H9 (cell line): ENCODE results near the gene CHCHD1. TPM values are rescaled to one million over a fixed set of nuclear protein-coding genes. Genes with fewer than 3 reads are reported as not detected.
A peak's percentile ranks its signal among the peaks of the same experiment; 100 is the strongest.

ENCODE experiments used
- DNase-seq: peaks from one replicate; pipeline ENCODE4 v3.0.0-alpha.2; 2017
- H2AFZ ChIP-seq: one replicate; pipeline ENCODE4 v1.6.1; 2013; ENCODE audit warnings: mild to moderate bottlenecking, low read length, control low read depth, moderate library complexity
- H2AK5ac ChIP-seq: 2 replicates; pipeline ENCODE4 v1.6.1; 2013; ENCODE audit warnings: low read length, control low read depth, mixed read lengths; ENCODE audit not compliant: insufficient read length
- H2BK120ac ChIP-seq: one replicate; pipeline ENCODE4 v1.6.1; 2013; ENCODE audit warnings: low read depth, mild to moderate bottlenecking, low read length, control low read depth, inconsistent platforms; ENCODE audit not compliant: poor library complexity, severe bottlenecking
- H2BK12ac ChIP-seq: 2 replicates; pipeline ENCODE4 v1.6.1; 2013; ENCODE audit warnings: low read length, control low read depth, mixed read lengths, low read depth; ENCODE audit not compliant: insufficient read length
- H2BK15ac ChIP-seq: 2 replicates; pipeline ENCODE4 v1.6.1; 2013; ENCODE audit warnings: low read depth, low read length, control low read depth
- H2BK20ac ChIP-seq: one replicate; pipeline ENCODE4 v1.6.1; 2013; ENCODE audit warnings: low read depth, mild to moderate bottlenecking, low read length, control low read depth, inconsistent platforms; ENCODE audit not compliant: poor library complexity, severe bottlenecking
- H2BK5ac ChIP-seq: 2 replicates; pipeline ENCODE4 v1.6.1; 2013; ENCODE audit warnings: low read length, control low read depth, mixed read lengths; ENCODE audit not compliant: insufficient read length
- H3K14ac ChIP-seq: 2 replicates; pipeline ENCODE4 v1.6.1; 2013; ENCODE audit warnings: low read length, control low read depth; ENCODE audit not compliant: insufficient read depth
- H3K18ac ChIP-seq: 2 replicates; pipeline ENCODE4 v1.6.1; 2013; ENCODE audit warnings: low read depth, mild to moderate bottlenecking, mixed read lengths, low read length, control low read depth; ENCODE audit not compliant: insufficient read length
- H3K23ac ChIP-seq: 2 replicates; pipeline ENCODE4 v1.6.1; 2013; ENCODE audit warnings: low read length, control low read depth, mixed read lengths, low read depth; ENCODE audit not compliant: insufficient read length
- H3K23me2 ChIP-seq: 2 replicates; pipeline ENCODE4 v1.6.1; 2013; ENCODE audit warnings: low read depth, mild to moderate bottlenecking, mixed read lengths, low read length, control low read depth; ENCODE audit not compliant: insufficient read length, poor library complexity, severe bottlenecking
- H3K27ac ChIP-seq: 2 replicates; pipeline ENCODE4 v1.5.1; 2013; ENCODE audit warnings: low read length, control low read depth, mixed read lengths, low read depth; ENCODE audit not compliant: insufficient read length
- H3K27me3 ChIP-seq: 2 replicates; pipeline ENCODE4 v1.6.1; 2013; ENCODE audit warnings: low read length, control low read depth, inconsistent platforms; ENCODE audit not compliant: insufficient read depth
- H3K4ac ChIP-seq: 2 replicates; pipeline ENCODE4 v1.6.1; 2013; ENCODE audit warnings: low read depth, mild to moderate bottlenecking, control low read depth, inconsistent platforms, low read length, moderate library complexity
- H3K4me1 ChIP-seq: 2 replicates; pipeline ENCODE4 v1.6.1; 2013; ENCODE audit warnings: low read length, control low read depth, inconsistent platforms; ENCODE audit not compliant: insufficient read depth
- H3K4me2 ChIP-seq: 2 replicates; pipeline ENCODE4 v1.6.1; 2013; ENCODE audit warnings: low read length, control low read depth, mixed read lengths; ENCODE audit not compliant: insufficient read length, insufficient read depth
- H3K56ac ChIP-seq: 2 replicates; pipeline ENCODE4 v1.6.1; 2013; ENCODE audit warnings: low read depth, mild to moderate bottlenecking, mixed read lengths, low read length, control low read depth; ENCODE audit not compliant: insufficient read length
- H3K79me1 ChIP-seq: 2 replicates; pipeline ENCODE4 v1.6.1; 2013; ENCODE audit warnings: low read depth, mild to moderate bottlenecking, moderate library complexity, low read length, control low read depth, inconsistent platforms; ENCODE audit not compliant: insufficient read depth, poor library complexity, severe bottlenecking
- H3K79me2 ChIP-seq: 2 replicates; pipeline ENCODE4 v1.6.1; 2013; ENCODE audit warnings: low read length, control low read depth, inconsistent platforms; ENCODE audit not compliant: insufficient read depth
- H3K9ac ChIP-seq: 2 replicates; pipeline ENCODE4 v1.6.1; 2013; ENCODE audit warnings: low read length, control low read depth, mixed read lengths; ENCODE audit not compliant: insufficient read length; ENCODE audit errors: extremely low read depth
- H3K9me3 ChIP-seq: one replicate; pipeline ENCODE4 v1.6.1; 2013; ENCODE audit warnings: low read depth, low read length, inconsistent platforms; ENCODE audit not compliant: control insufficient read depth
- H3T11ph ChIP-seq: one replicate; pipeline ENCODE4 v1.6.1; 2013; ENCODE audit warnings: mild to moderate bottlenecking, low read length, control low read depth, inconsistent platforms
- H4K20me1 ChIP-seq: one replicate; pipeline ENCODE4 v1.6.1; 2013; ENCODE audit not compliant: control insufficient read depth, insufficient read length, insufficient read depth
- H4K5ac ChIP-seq: 2 replicates; pipeline ENCODE4 v1.6.1; 2013; ENCODE audit warnings: low read depth, mild to moderate bottlenecking, mixed read lengths, low read length, control low read depth; ENCODE audit not compliant: insufficient read length
- H4K8ac ChIP-seq: replicated peaks from 2 replicates; pipeline ENCODE4 v1.6.1; 2013; ENCODE audit warnings: low read length, control low read depth, mixed read lengths, low read depth; ENCODE audit not compliant: insufficient read length
- H4K91ac ChIP-seq: 2 replicates; pipeline ENCODE4 v1.6.1; 2013; ENCODE audit warnings: low read depth, mild to moderate bottlenecking, moderate library complexity, mixed read lengths, low read length, control low read depth; ENCODE audit not compliant: insufficient read length
- H3K27ac Mint-ChIP-seq, 3 experiments: 2 replicates in 2 of 3; 3 replicates in 1 of 3; pipeline ENCODE4 v1.8.0; 2020 to 2021; ENCODE audit warnings: mixed read lengths in 3 of 3, mild to moderate bottlenecking in 1 of 3, moderate library complexity in 1 of 3
- H3K27me3 Mint-ChIP-seq: 2 replicates; pipeline ENCODE4 v1.8.0; 2021; ENCODE audit warnings: low read depth, mild to moderate bottlenecking, moderate library complexity, mixed read lengths
- H3K36me3 Mint-ChIP-seq, 3 experiments: 2 replicates in 2 of 3; 3 replicates in 1 of 3; pipeline ENCODE4 v1.8.0; 2020 to 2021; ENCODE audit warnings: low read depth in 3 of 3, mixed read lengths in 3 of 3; ENCODE audit not compliant: insufficient read depth in 1 of 3
- H3K4me1 Mint-ChIP-seq, 2 experiments: 2 replicates each; pipeline ENCODE4 v1.8.0; 2020; ENCODE audit warnings: mixed read lengths in 2 of 2
- H3K4me3 Mint-ChIP-seq, 2 experiments: 2 replicates in 1 of 2; 3 replicates in 1 of 2; pipeline ENCODE4 v1.8.0; 2020 to 2021; ENCODE audit warnings: mild to moderate bottlenecking in 2 of 2, mixed read lengths in 2 of 2, moderate library complexity in 1 of 2
- H3K9me3 Mint-ChIP-seq, 2 experiments: 2 replicates in 1 of 2; 3 replicates in 1 of 2; pipeline ENCODE4 v1.8.0; 2020; ENCODE audit warnings: mild to moderate bottlenecking in 2 of 2, mixed read lengths in 2 of 2, moderate library complexity in 1 of 2
- CTCF ChIP-seq: fragments of 200-600 bp; sonication (generic); conservative IDR thresholded peaks from 3 replicates; pipeline ENCODE4 v1.8.0; 2021; ENCODE audit warnings: antibody characterized with exemption, mild to moderate bottlenecking
- WGBS: extraction: QIAGEN DNeasy Blood & Tissue Kit; methylation state at CpG from one replicate; pipeline ENCODE4 v1.1.7; 2013; ENCODE audit warnings: missing lambda C conversion rate, low lambda C conversion rate, mixed read lengths; ENCODE audit not compliant: insufficient read length; ENCODE audit errors: extremely low coverage; 5-methylcytosine and 5-hydroxymethylcytosine counted together
- total RNA-seq: library from RNA; stranded (reverse); gene quantifications from 2 replicates; pipeline ENCODE4 v1.2.1, GENCODE V29; 2021

The CHCHD1 gene
- total RNA-seq, 1 experiment from 2014 or later: 45.9 TPM

- Histone ChIP-seq H3K9ac (peak overlapping the region; percentile 87), H4K5ac (no peak overlapping the region), H3K18ac (no peak overlapping the region), H3K27me3 (no peaks in the 10 kb centered on the region), H3K56ac (no peak overlapping the region), H3K4me1 (peaks cover 2% of the 10 kb centered on the region; the same call in 1 of the 2 replicates), H2BK12ac (no peak overlapping the region), H2AFZ (no peak overlapping the region), H3T11ph (no peak overlapping the region), H2BK120ac (no peak overlapping the region), H3K27ac (no peak overlapping the region), H2BK20ac (no peak overlapping the region), H2AK5ac (no peak overlapping the region), H2BK5ac (no peak overlapping the region), H3K4ac (no peak overlapping the region), H4K20me1 (no peaks in the 10 kb centered on the region), H4K91ac (no peak overlapping the region), H3K23me2 (peaks cover 11% of the 10 kb centered on the region), H3K14ac (no peak overlapping the region), H3K4me2 (peak overlapping the region; percentile 99), H3K23ac (no peak overlapping the region), H3K79me1 (peaks cover 11% of the 10 kb centered on the region), H3K9me3 (no peaks in the 10 kb centered on the region), H3K79me2 (peaks cover 13% of the 10 kb centered on the region; the same call in 1 of the 2 replicates), H4K8ac (no peak overlapping the region), H2BK15ac (no peak overlapping the region)
- Mint-ChIP-seq H3K4me1 (peaks cover 35 to 37% of the 10 kb centered on the region in 2 experiments), H3K27ac (no peak overlapping the region; a peak in 3 of 7 replicates), H3K27me3 (no peaks in the 10 kb centered on the region), H3K4me3 (peak overlapping the region; percentile 99), H3K9me3 (no peaks in the 10 kb centered on the region), H3K36me3 (peaks cover 8 to 21% (median 16%) of the 10 kb centered on the region in 3 experiments; a peak in 6 of 7 replicates)
- DNase-seq: no peak
- WGBS: no CpG with 5 or more reads among the region's 2 CpGs
- TF ChIP-seq CTCF: no peak
Observed at GRCh38 chr10:73782749-73783085, 869 bp downstream of the CHCHD1 start.
